Gastroesophageal sphincter (tissue), 4 donors: ENCODE measurements around the gene NDUFA6. TPM values are rescaled to one million over a fixed set of nuclear protein-coding genes. Genes with fewer than 3 reads are reported as not detected.

Experiments
- ATAC-seq: fragments of 150-250 bp; one replicate; pipeline ENCODE4 v1.9.1; 2016; ENCODE audit warnings: mild to moderate bottlenecking, moderate library complexity
- H3K27ac ChIP-seq, 4 donors: fragments of 200-600 bp; sonication (generic) in 3 of 4; 1 replicate in 3 of 4; 2 replicates in 1 of 4; pipeline ENCODE4 v1.5.1; 2016 to 2019
- H3K27me3 ChIP-seq: fragments of 200-600 bp; sonication (generic); one replicate; pipeline ENCODE4 v1.5.1; 2019
- H3K36me3 ChIP-seq, 2 donors: fragments of 200-600 bp; sonication (generic); one replicate each; pipeline ENCODE4 v1.5.1; 2019; ENCODE audit warnings: control low read depth in 1 of 2
- H3K4me1 ChIP-seq, 3 donors: fragments of 200-600 bp; sonication (generic); 1 replicate in 2 of 3; 2 replicates in 1 of 3; pipeline ENCODE4 v1.5.1; 2016 to 2019; ENCODE audit warnings: control low read depth in 2 of 3
- H3K4me3 ChIP-seq, 2 donors: fragments of 200-600 bp; sonication (generic); one replicate each; pipeline ENCODE4 v1.5.1; 2019; ENCODE audit warnings: mild to moderate bottlenecking in 1 of 2, moderate library complexity in 1 of 2
- H3K9me3 ChIP-seq, 3 donors: fragments of 200-600 bp; sonication (generic); one replicate each; pipeline ENCODE4 v1.5.1; 2017 to 2019; ENCODE audit warnings: control low read depth in 2 of 3
- CTCF ChIP-seq, 4 experiments: fragments of 200-600 bp in 2 of 4; fragments of 450-650 bp in 2 of 4; sonication (generic) in 1 of 4; IDR thresholded peaks; one replicate each; pipeline ENCODE4 v1.5.1; 2017 to 2019; ENCODE audit warnings: antibody characterized with exemption in 4 of 4, mild to moderate bottlenecking in 2 of 4, moderate library complexity in 2 of 4
- EP300 ChIP-seq: sonication (generic); formaldehyde crosslinking; IDR thresholded peaks from one replicate; pipeline ENCODE4 v1.6.1; 2017; ENCODE audit warnings: antibody characterized with exemption, mild to moderate bottlenecking
- POLR2A ChIP-seq, 2 donors: fragments of 450-650 bp; IDR thresholded peaks; one replicate each; pipeline ENCODE4 v1.6.1; 2017; ENCODE audit warnings: antibody characterized with exemption in 2 of 2, mild to moderate bottlenecking in 2 of 2, moderate library complexity in 1 of 2
- POLR2AphosphoS5 ChIP-seq: sonication (generic); formaldehyde crosslinking; IDR thresholded peaks from one replicate; pipeline ENCODE4 v1.6.1; 2017; ENCODE audit warnings: antibody characterized with exemption
- WGBS, 2 donors: methylation state at CpG; one replicate each; pipeline ENCODE4 v1.1.5; 2018; ENCODE audit warnings: low coverage in 1 of 2; 5-methylcytosine and 5-hydroxymethylcytosine counted together
- total RNA-seq, 4 donors: library from RNA; depleted of rRNA; stranded (reverse); fragments of >200 nt; gene quantifications; one replicate each; pipeline ENCODE4 v1.1.0, GENCODE V29; 2016

NDUFA6 gene
- total RNA-seq, 4 donors from 2014 or later = 59.8 to 102 (median 89.9) TPM

- Histone ChIP-seq H3K4me3 (no peak overlapping the region), H3K27me3 (no peaks in the 10 kb centered on the region), H3K27ac (no peak overlapping the region), H3K4me1 (no peaks in the 10 kb centered on the region), H3K36me3 (peaks cover 0 to 80% of the 10 kb centered on the region in 2 donors), H3K9me3 (peaks cover 0 to 9% (median 0%) of the 10 kb centered on the region in 3 donors)
- TF ChIP-seq CTCF (IDR thresholded peaks at IDR 0.05) = no peak
- no peak for TF ChIP-seq EP300
- no peak for TF ChIP-seq POLR2A (IDR thresholded peaks at IDR 0.05)
- no peak for TF ChIP-seq POLR2AphosphoS5
- WGBS, 2 donors = 94 to 100% methylated on average over 3 of the region's 7 CpGs
- no peak for ATAC-seq
Observed at GRCh38 chr22:42061041-42061440, 29.5 kb downstream of the NDUFA6 start.

- no peak for ATAC-seq
- Histone ChIP-seq H3K27ac (no peak overlapping the region), H3K9me3 (peaks cover 0 to 9% (median 0%) of the 10 kb centered on the region in 3 donors), H3K4me1 (no peaks in the 10 kb centered on the region), H3K4me3 (no peak overlapping the region), H3K36me3 (peaks cover 0 to 74% of the 10 kb centered on the region in 2 donors), H3K27me3 (no peaks in the 10 kb centered on the region)
- WGBS, 2 donors = no CpG with 5 or more reads among the region's 5 CpGs
- no peak for TF ChIP-seq POLR2AphosphoS5
- TF ChIP-seq EP300 = no peak
- no peak for TF ChIP-seq CTCF (IDR thresholded peaks at IDR 0.05)
- TF ChIP-seq POLR2A (IDR thresholded peaks at IDR 0.05) = no peak
Observed at GRCh38 chr22:42060489-42060888, 30.1 kb downstream of the NDUFA6 start.

GRCh38 chr22:42056757-42057511, 33.6 kb downstream of the NDUFA6 start:
- Histone ChIP-seq H3K27ac (no peak overlapping the region), H3K36me3 (peaks cover 0 to 47% of the 10 kb centered on the region in 2 donors), H3K4me1 (no peaks in the 10 kb centered on the region), H3K27me3 (no peaks in the 10 kb centered on the region), H3K4me3 (no peak overlapping the region), H3K9me3 (peaks cover 0 to 9% (median 0%) of the 10 kb centered on the region in 3 donors)
- TF ChIP-seq EP300 = no peak
- no peak for TF ChIP-seq POLR2A (IDR thresholded peaks at IDR 0.05)
- no peak for TF ChIP-seq POLR2AphosphoS5
- TF ChIP-seq CTCF (IDR thresholded peaks at IDR 0.05) = no peak
- no peak for ATAC-seq
- WGBS, 2 donors = 86% methylated on average over 1 of the region's 1 CpG; no CpG with 5 or more reads in 1 of the 2 donors

- no peaks in the 10 kb centered on the region for H3K4me1 ChIP-seq
- no peak for ATAC-seq
- peaks cover 0 to 7% of the 10 kb centered on the region in 2 donors for H3K36me3 ChIP-seq
- H3K9me3 ChIP-seq = peaks cover 0 to 9% (median 0%) of the 10 kb centered on the region in 3 donors
- no peak for TF ChIP-seq POLR2AphosphoS5
- TF ChIP-seq EP300 = no peak
- no peak for TF ChIP-seq CTCF (IDR thresholded peaks at IDR 0.05)
- TF ChIP-seq POLR2A (IDR thresholded peaks at IDR 0.05) = no peak
- H3K4me3 ChIP-seq = no peak overlapping the region
- 64 to 73% methylated on average over 2 to 3 of the region's 3 CpGs for WGBS, 2 donors
- H3K27me3 ChIP-seq = no peaks in the 10 kb centered on the region
- no peak overlapping the region for H3K27ac ChIP-seq
Observed at GRCh38 chr22:42052765-42053164, 37.8 kb downstream of the NDUFA6 start.

- no peak for ATAC-seq
- Histone ChIP-seq H3K27ac (no peak overlapping the region), H3K4me3 (no peak overlapping the region), H3K9me3 (no peaks in the 10 kb centered on the region), H3K36me3 (peaks cover 0 to 7% of the 10 kb centered on the region in 2 donors), H3K27me3 (no peaks in the 10 kb centered on the region), H3K4me1 (no peaks in the 10 kb centered on the region)
- WGBS, 2 donors = 36 to 52% methylated on average over 1 to 2 of the region's 2 CpGs
- no peak for TF ChIP-seq POLR2AphosphoS5
- no peak for TF ChIP-seq EP300
- TF ChIP-seq CTCF (IDR thresholded peaks at IDR 0.05) = no peak
- TF ChIP-seq POLR2A (IDR thresholded peaks at IDR 0.05) = no peak
Observed at GRCh38 chr22:42050641-42051180, 39.9 kb downstream of the NDUFA6 start.
